Skeletal muscle tissue (tissue), 4 donors: ENCODE measurements around the gene SYNPO2. TPM values are rescaled to one million over a fixed set of nuclear protein-coding genes. Genes with fewer than 3 reads are reported as not detected.
"Not testable (repeated sequence)": the region's sequence is repeated elsewhere in the genome, so short reads cannot be mapped to it uniquely, and the experiment has no call there.

Experiments
- H3K27ac ChIP-seq: one replicate; pipeline ENCODE4 v1.7.0; 2013; ENCODE audit warnings: mild to moderate bottlenecking, low read depth, low read length, inconsistent platforms
- H3K27me3 ChIP-seq, 3 donors: one replicate each; pipeline ENCODE4 v1.7.0; 2013; ENCODE audit warnings: low read length in 3 of 3; ENCODE audit not compliant: control insufficient read depth in 3 of 3, insufficient read depth in 3 of 3
- H3K36me3 ChIP-seq, 3 donors: one replicate each; pipeline ENCODE4 v1.7.0; 2013; ENCODE audit warnings: low read length in 3 of 3; ENCODE audit not compliant: control insufficient read depth in 3 of 3, insufficient read depth in 3 of 3
- H3K4me1 ChIP-seq, 3 donors: one replicate each; pipeline ENCODE4 v1.7.0; 2013; ENCODE audit warnings: low read length in 3 of 3, mild to moderate bottlenecking in 3 of 3; ENCODE audit not compliant: control insufficient read depth in 3 of 3, insufficient read depth in 3 of 3
- H3K4me3 ChIP-seq, 3 donors: one replicate each; pipeline ENCODE4 v1.7.0; 2013; ENCODE audit warnings: low read length in 3 of 3
- H3K9ac ChIP-seq, 3 donors: one replicate each; pipeline ENCODE4 v1.7.0; 2013; ENCODE audit warnings: low read length in 3 of 3, mild to moderate bottlenecking in 3 of 3, moderate library complexity in 2 of 3, low read depth in 1 of 3
- H3K9me3 ChIP-seq, 3 donors: one replicate each; pipeline ENCODE4 v1.7.0; 2013; ENCODE audit warnings: low read length in 3 of 3; ENCODE audit not compliant: control insufficient read depth in 3 of 3
- total RNA-seq: library from RNA; depleted of rRNA; stranded (reverse); fragments of >200 nt; gene quantifications from one replicate; pipeline ENCODE4 v1.2.3, GENCODE V29; 2014
- donor health status: Osteomylitis.

Gene SYNPO2
- total RNA-seq, 1 donor from 2014 or later, result 34.4 TPM

DNA sequence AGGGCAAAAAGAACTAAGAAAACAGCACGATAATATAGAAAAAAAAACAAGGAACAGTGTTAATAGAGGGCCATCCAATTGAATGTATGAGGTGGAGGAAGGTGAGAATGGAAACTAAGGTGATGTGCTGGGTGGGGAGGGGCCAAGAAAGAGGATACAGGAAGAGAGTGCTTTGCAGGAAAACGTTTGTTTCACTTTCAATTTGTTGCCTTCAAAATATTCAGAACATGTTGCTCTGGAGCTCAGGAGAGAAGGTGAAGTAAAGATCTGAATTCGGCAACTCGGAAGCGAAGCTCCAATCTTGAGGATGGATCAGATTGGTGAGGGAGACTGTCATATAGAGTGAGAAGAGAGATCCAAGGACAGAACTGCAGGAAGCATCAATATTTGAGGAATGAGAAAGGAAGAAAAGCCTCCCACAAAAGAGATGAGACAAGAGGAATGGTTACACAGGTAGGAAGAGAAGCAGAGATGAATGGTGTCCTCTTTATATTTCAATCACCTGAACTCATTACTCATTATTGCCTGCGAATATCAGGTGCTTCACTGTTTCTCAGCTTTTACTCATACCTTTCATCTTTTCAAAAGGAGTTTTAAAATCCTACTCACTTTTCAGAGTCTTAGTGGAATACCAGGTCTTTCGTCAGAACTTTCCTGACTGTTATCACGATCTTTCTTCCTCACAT is 38.0 kb upstream of the SYNPO2 start:
- H3K27ac ChIP-seq, result no peak overlapping the region
- no peaks in the 10 kb centered on the region for H3K9me3 ChIP-seq
- no peaks in the 10 kb centered on the region for H3K36me3 ChIP-seq
- H3K4me3 ChIP-seq, result peak overlapping the region; percentile 54 to 71 (median 56)
- peak overlapping the region in 2 of 3 donors; percentile 8 to 27 for H3K9ac ChIP-seq
- H3K27me3 ChIP-seq, result no peaks in the 10 kb centered on the region
- H3K4me1 ChIP-seq, result peaks cover 0 to 6% (median 3%) of the 10 kb centered on the region in 3 donors

DNA sequence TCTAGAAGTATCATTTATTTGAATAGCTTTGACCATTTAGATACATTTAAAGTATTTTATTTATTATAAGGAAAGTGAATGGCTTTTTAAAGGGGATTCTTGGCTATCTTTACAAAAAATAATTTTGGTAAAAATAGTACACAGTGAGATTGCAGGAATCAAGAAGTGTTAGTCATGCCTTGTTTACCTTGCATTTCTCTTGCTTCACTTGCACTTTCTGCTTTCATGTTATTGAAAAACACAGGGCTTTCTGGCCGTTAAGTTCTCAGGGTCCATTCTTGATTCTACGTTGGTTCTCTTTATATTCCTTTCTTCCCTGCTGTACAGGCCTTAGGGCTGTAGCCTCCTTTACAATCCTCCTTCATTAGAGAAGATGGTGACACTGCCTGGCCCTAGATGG is 30.9 kb upstream of the SYNPO2 start:
- H3K4me1 ChIP-seq, result no peaks in the 10 kb centered on the region
- H3K9me3 ChIP-seq, result no peaks in the 10 kb centered on the region
- H3K4me3 ChIP-seq, result no peak overlapping the region
- no peaks in the 10 kb centered on the region for H3K36me3 ChIP-seq
- H3K9ac ChIP-seq, result no peak overlapping the region
- H3K27ac ChIP-seq, result no peak overlapping the region
- H3K27me3 ChIP-seq, result no peaks in the 10 kb centered on the region

DNA sequence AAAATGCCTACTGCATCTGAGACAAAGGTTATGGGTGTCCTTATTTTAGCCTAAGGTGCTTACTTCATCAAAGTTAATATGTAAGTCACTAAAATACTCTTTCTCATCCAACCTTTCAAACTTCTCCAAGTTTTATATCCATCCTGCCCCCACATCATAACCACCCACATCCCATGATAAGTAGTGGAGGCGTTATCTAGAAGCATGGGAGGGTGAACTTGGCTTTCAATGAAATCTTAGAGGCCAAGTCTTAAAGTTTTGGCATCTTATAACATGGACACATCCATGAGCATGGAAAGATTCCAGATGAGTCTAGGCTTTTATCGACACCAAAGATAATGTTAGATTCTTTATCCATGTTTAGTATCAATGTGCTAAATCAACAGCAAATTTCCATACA is 29.9 kb upstream of the SYNPO2 start:
- H3K9me3 ChIP-seq, result no peaks in the 10 kb centered on the region
- H3K27me3 ChIP-seq, result no peaks in the 10 kb centered on the region
- H3K4me3 ChIP-seq, result no peak overlapping the region
- H3K36me3 ChIP-seq, result no peaks in the 10 kb centered on the region
- no peak overlapping the region for H3K9ac ChIP-seq
- H3K27ac ChIP-seq, result no peak overlapping the region
- H3K4me1 ChIP-seq, result no peaks in the 10 kb centered on the region

GRCh38 chr4:118865091-118865708 is 23.5 kb upstream of the SYNPO2 start:
- Histone ChIP-seq H3K4me1 (peaks cover 0 to 3% (median 0%) of the 10 kb centered on the region in 3 donors), H3K9ac (peak overlapping the region in 1 of 3 donors; percentile 27), H3K27ac (no peak overlapping the region), H3K9me3 (no peaks in the 10 kb centered on the region), H3K4me3 (no peak overlapping the region), H3K27me3 (no peaks in the 10 kb centered on the region), H3K36me3 (no peaks in the 10 kb centered on the region)

DNA sequence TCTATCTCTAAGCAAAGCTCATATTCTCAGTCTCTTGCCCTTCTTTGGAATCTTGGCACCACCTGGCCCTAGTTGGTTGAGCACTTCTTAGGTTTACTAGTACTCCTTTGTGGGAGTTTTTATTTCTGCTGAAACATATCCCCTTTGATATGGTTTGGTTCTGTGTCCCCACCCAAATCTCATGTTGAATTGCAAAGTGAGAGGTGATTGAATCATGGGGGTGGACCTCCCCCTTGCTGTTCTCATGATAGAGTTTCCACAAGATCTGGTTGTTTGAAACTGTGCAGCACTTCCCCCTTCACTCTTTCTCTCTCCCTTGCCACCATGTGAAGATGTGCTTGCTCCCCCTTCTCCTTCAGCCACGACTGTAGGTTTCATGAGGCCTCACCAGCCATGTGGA is 22.2 kb upstream of the SYNPO2 start:
- Histone ChIP-seq H3K36me3 (no peaks in the 10 kb centered on the region), H3K4me1 (peaks cover 0 to 3% (median 0%) of the 10 kb centered on the region in 3 donors), H3K9ac (no peak overlapping the region), H3K9me3 (no peaks in the 10 kb centered on the region), H3K27ac (no peak overlapping the region), H3K4me3 (no peak overlapping the region), H3K27me3 (no peaks in the 10 kb centered on the region)

- no peaks in the 10 kb centered on the region for H3K9me3 ChIP-seq
- no peak overlapping the region for H3K27ac ChIP-seq
- H3K36me3 ChIP-seq, result no peaks in the 10 kb centered on the region
- H3K4me3 ChIP-seq, result no peak overlapping the region
- no peaks in the 10 kb centered on the region for H3K27me3 ChIP-seq
- no peak overlapping the region for H3K9ac ChIP-seq
- peaks cover 0 to 3% (median 0%) of the 10 kb centered on the region in 3 donors for H3K4me1 ChIP-seq
Measured at GRCh38 chr4:118867311-118868067, 21.2 kb upstream of the SYNPO2 start.

DNA sequence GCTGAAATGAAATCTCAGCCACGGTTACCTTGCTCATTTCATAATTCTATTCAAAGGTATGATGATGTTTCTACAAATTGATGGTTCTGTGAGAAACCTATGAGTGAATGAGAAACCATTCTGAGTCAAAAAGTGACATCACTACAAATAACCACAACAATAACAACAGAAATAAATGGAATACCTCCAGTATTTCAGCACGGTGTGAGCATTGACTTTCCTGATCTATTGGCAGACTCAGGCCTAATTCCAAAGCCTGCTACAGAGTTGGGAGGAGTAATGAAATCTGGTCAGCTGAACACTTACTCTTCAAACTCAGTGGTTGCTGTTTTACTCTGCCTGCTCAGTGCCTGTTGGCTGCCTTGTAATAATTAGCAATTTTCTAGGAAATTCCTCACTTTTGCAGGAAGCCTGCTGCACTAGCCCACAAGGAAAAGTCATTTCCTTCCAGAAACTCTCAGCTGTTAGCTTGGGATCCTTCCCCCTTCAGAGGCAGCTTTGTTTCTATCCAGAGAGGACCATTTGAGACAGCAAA is 18.8 kb upstream of the SYNPO2 start:
- Histone ChIP-seq H3K27ac (peak overlapping the region; percentile 27), H3K9me3 (no peaks in the 10 kb centered on the region), H3K27me3 (no peaks in the 10 kb centered on the region), H3K36me3 (no peaks in the 10 kb centered on the region), H3K4me1 (peaks cover 0 to 3% (median 0%) of the 10 kb centered on the region in 3 donors), H3K9ac (no peak overlapping the region), H3K4me3 (no peak overlapping the region)

- Histone ChIP-seq H3K36me3 (no peaks in the 10 kb centered on the region), H3K9ac (no peak overlapping the region), H3K27ac (no peak overlapping the region), H3K27me3 (no peaks in the 10 kb centered on the region), H3K4me3 (no peak overlapping the region), H3K4me1 (peaks cover 0 to 3% (median 0%) of the 10 kb centered on the region in 3 donors), H3K9me3 (no peaks in the 10 kb centered on the region)
Measured at GRCh38 chr4:118872181-118872580, 16.5 kb upstream of the SYNPO2 start.

GRCh38 chr4:118877797-118878196 is 10.9 kb upstream of the SYNPO2 start:
- Histone ChIP-seq H3K4me1 (no peaks in the 10 kb centered on the region), H3K9me3 (no peaks in the 10 kb centered on the region), H3K9ac (no peak overlapping the region), H3K36me3 (no peaks in the 10 kb centered on the region), H3K4me3 (no peak overlapping the region), H3K27me3 (no peaks in the 10 kb centered on the region), H3K27ac (no peak overlapping the region)

DNA sequence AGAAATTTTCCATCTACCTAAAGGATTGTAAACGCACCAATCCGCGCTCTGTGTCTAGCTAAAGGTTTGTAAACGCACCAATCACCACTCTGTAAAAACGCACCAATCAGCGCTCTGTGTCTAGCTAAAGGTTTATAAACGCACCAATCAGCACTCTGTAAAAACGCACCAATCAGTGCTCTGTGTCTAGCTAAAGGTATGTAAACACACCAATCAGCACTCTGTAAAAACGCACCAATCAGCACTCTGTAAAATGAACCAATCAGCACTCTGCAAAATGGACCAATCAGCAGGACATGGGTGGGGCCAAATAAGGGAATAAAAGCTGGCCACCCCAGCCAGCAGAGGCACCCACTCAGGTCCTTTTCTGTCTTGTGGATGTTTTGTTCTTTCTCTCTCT is 10.1 kb upstream of the SYNPO2 start:
- H3K9me3 ChIP-seq, H3K4me1 ChIP-seq, H3K27ac ChIP-seq, H3K27me3 ChIP-seq, H3K9ac ChIP-seq, H3K36me3 ChIP-seq, H3K4me3 ChIP-seq: not testable (repeated sequence)
